MG63 (cell line): ENCODE results near the gene DGKB. TPM values are rescaled to one million over a fixed set of nuclear protein-coding genes. Genes with fewer than 3 reads are reported as not detected.
A peak's percentile ranks its signal among the peaks of the same experiment; 100 is the strongest.

ENCODE experiments used
- DNase-seq: peaks from one replicate; pipeline ENCODE4 v3.0.0-alpha.2; 2020
- H3K27me3 ChIP-seq: fragments of 250-450 bp; sonication (Bioruptor Pico); 2 replicates; pipeline ENCODE4 v1.5.1; 2020; ENCODE audit warnings: mild to moderate bottlenecking, moderate library complexity
- H3K36me3 ChIP-seq: fragments of 250-450 bp; sonication (Bioruptor Pico); 2 replicates; pipeline ENCODE4 v1.5.1; 2020; ENCODE audit warnings: mild to moderate bottlenecking, moderate library complexity
- H3K4me3 ChIP-seq: fragments of 250-450 bp; sonication (Bioruptor Pico); 2 replicates; pipeline ENCODE4 v1.5.1; 2020; ENCODE audit warnings: mild to moderate bottlenecking, moderate library complexity
- H3K9me3 ChIP-seq: fragments of 250-450 bp; sonication (Bioruptor Pico); 2 replicates; pipeline ENCODE4 v1.5.1; 2020; ENCODE audit warnings: mild to moderate bottlenecking, moderate library complexity
- total RNA-seq: library from RNA; depleted of rRNA; stranded (reverse); fragments of >200 nt; shearing (Covaris generic); gene quantifications from 2 replicates; pipeline ENCODE4 v1.2.3, GENCODE V29; 2014; ENCODE audit warnings: low replicate concordance

DGKB gene
- total RNA-seq, 1 experiment from 2014 or later: not detected

DNA sequence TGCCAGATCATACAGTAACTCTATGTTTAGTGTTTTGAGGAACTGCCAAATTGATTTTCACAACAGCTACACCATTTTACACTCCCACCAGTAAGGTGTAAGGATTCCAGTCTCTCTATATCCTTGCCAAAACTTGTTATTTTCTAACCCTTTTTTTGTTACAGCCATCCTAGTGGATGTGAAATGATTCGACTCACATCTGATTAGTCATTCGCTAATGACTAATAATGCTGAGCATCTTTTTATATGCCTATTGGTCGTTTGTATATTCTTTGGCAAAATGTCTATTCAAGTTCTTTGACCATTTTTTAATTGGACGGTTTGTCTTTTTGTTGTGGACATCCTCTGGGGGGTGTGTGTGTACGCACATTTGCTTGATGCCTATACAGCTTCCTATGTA is 142.8 kb downstream of the DGKB start:
- no peak for DNase-seq
- Histone ChIP-seq H3K27me3 (no peaks in the 10 kb centered on the region), H3K36me3 (no peaks in the 10 kb centered on the region), H3K9me3 (no peaks in the 10 kb centered on the region), H3K4me3 (no peak overlapping the region)

DNA sequence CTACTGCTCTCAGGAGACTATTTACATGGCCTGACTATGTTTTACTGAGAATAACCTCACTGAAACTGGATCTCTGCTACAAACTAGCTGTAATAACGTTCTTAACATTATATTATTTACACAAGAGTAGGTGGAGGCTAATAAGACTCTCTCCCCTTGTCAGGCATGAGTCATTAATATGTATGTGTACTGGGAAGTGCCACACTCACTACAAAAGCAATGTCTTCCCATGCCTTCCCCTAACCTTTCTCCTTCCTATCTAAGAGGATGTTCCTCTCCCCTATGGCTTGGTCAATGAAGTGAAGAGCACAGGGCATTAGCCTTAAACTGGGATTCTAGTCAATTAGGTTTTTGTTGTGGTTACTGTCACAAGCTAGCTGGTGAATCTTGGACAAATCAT is 147.9 kb downstream of the DGKB start:
- no peak overlapping the region for H3K4me3 ChIP-seq
- no peaks in the 10 kb centered on the region for H3K36me3 ChIP-seq
- no peak for DNase-seq
- no peaks in the 10 kb centered on the region for H3K9me3 ChIP-seq
- no peaks in the 10 kb centered on the region for H3K27me3 ChIP-seq

DNA sequence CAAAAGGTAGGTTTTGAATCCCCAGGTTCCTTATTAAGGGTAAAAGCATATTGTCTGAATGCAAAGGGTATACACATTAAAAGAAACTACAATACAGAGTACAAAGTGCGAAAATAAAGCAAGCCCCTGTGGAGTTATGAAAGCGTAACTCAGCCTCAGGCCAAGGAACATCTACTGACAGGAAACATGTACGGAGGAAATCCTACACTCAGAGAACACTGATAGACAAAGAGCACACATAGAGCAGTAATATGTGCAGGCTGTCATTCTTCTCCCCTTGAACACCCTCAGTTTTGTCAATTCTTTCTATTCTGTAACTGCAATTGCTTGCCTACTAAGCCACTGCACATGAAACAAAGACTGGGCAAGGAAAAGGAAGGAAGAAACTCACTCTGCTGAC is 150.2 kb downstream of the DGKB start:
- no peaks in the 10 kb centered on the region for H3K27me3 ChIP-seq
- peaks cover 4% of the 10 kb centered on the region; the same call in 1 of the 2 replicates for H3K9me3 ChIP-seq

DNA sequence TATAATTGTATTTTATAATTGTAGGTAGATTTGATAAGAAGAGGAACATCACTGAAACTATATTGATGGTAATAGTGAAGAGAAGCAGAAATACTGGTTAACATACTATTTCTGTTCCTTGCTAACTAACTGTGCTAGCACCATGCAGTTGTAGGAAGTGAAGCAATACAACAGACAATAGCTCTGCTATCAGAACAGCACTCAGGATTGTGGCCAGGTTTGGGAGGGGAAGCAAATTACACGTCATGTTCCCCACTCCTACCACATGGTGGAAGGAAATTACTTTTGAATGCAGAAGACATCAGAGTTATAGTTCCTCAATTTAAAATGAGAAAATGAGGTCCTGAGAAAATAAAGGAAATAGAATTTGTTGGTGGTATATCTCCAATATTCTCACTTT is 151.1 kb downstream of the DGKB start:
- DNase-seq: no peak

More for the DNA sequence above, 150.2 kb downstream of the DGKB start:
- no peak overlapping the region for H3K4me3 ChIP-seq
- no peaks in the 10 kb centered on the region for H3K36me3 ChIP-seq
- no peak for DNase-seq

DNA sequence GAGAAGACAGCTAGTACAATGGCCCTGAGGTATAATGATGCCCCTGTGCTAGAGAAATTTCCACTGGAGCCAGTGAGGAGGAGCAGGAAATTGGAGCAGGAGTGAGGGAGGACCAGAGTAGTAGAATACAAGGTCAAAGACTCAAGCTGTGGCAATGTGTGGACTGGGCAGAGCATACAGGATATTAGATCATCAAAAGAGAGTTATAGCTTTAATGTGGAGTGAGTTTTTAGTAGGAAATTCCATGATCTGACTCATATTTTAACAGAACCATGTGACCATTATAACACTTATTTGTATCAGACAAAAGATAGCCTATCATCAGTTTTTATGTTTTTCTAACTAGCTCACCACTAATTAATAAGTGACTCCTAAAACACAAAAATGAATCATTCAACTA is 154.1 kb downstream of the DGKB start:
- Histone ChIP-seq H3K9me3 (peaks cover 13% of the 10 kb centered on the region), H3K4me3 (no peak overlapping the region), H3K27me3 (no peaks in the 10 kb centered on the region), H3K36me3 (no peaks in the 10 kb centered on the region)
- DNase-seq: peak; percentile 55

More for the DNA sequence above, 151.1 kb downstream of the DGKB start:
- H3K36me3 ChIP-seq: no peaks in the 10 kb centered on the region
- no peaks in the 10 kb centered on the region for H3K27me3 ChIP-seq
- H3K9me3 ChIP-seq: peaks cover 4% of the 10 kb centered on the region; the same call in 1 of the 2 replicates
- no peak overlapping the region for H3K4me3 ChIP-seq

DNA sequence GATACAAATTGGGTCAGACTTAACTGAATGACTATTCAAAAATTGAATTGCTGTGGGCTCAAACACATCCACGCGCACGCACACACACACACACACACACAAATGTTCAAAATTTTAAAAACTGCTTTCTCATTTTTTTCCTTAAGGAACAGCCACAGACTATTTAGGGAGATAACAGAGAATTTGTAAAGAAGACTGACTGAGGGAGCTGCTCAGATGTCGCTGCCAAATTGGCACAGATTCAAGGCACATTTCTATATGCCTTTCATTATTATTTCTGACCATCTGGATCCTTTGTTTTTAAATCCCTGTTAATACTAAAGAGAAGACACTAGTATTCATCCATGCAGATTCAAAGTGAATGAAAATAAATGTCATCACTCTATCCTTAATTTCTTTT is 154.8 kb downstream of the DGKB start:
- Histone ChIP-seq H3K4me3 (no peak overlapping the region), H3K9me3 (peaks cover 19% of the 10 kb centered on the region), H3K36me3 (no peaks in the 10 kb centered on the region), H3K27me3 (no peaks in the 10 kb centered on the region)
- DNase-seq: no peak

DNA sequence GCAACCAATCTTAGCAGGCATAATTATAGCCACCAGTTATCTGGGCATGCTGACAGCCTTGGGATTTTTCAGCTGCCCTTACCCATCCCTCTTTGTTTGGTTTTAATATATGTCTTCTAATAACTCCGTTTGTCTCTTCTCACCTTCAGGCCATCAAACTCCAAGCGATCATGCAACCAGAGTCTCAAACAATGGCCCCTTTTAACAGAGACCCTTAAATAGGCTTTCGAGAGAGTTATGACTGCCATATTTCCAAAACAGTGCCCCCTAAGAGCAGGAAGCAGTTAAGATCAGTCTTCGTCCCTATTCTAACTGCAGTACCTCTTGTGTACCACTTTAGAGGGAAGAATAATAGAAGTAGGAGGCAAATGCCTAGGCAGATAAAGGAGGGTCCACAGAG is 157.5 kb downstream of the DGKB start:
- no peak for DNase-seq
- peaks cover 29% of the 10 kb centered on the region for H3K9me3 ChIP-seq
- no peaks in the 10 kb centered on the region for H3K27me3 ChIP-seq
- no peak overlapping the region for H3K4me3 ChIP-seq
- H3K36me3 ChIP-seq: no peaks in the 10 kb centered on the region

DNA sequence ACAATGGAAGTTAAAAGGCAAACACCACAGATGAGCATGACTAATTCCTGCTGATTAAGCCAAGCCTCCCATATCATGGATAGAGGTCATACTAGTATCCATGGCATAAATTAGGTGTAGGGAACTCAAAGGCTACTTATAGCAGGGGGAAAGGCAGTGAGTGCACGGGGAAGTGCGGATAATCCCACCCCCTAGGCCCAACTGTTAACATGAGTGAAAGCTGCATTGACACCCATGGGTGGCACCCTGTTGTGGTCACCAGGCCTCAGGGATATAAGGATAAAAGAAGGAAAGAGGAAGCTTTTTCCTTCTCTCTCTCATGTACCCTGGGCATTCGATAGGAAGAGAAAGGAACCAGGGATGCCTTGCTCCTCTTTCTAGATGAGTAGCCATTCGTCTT is 161.9 kb downstream of the DGKB start:
- no peak overlapping the region for H3K4me3 ChIP-seq
- peaks cover 25% of the 10 kb centered on the region for H3K9me3 ChIP-seq
- DNase-seq: no peak
- no peaks in the 10 kb centered on the region for H3K27me3 ChIP-seq
- H3K36me3 ChIP-seq: no peaks in the 10 kb centered on the region

DNA sequence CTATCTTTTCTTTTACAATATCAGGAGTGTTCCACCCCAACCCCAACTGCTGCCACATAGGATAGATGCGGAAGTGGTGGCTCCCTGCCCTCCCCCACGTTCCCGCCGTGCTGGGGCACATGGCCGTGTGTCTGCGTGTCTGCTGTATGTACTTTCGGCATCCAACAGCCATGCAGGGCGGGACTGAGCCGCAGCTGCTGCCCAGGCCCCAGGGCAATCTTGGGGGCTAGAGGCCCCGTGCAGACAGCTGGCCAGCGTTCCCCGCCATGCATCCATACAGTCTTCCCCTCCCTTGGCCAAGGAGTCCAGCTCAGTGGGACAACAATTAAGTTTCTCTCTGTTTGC is 162.7 kb downstream of the DGKB start:
- Histone ChIP-seq H3K9me3 (peaks cover 25% of the 10 kb centered on the region), H3K36me3 (no peaks in the 10 kb centered on the region), H3K4me3 (no peak overlapping the region), H3K27me3 (no peaks in the 10 kb centered on the region)
- no peak for DNase-seq

DNA sequence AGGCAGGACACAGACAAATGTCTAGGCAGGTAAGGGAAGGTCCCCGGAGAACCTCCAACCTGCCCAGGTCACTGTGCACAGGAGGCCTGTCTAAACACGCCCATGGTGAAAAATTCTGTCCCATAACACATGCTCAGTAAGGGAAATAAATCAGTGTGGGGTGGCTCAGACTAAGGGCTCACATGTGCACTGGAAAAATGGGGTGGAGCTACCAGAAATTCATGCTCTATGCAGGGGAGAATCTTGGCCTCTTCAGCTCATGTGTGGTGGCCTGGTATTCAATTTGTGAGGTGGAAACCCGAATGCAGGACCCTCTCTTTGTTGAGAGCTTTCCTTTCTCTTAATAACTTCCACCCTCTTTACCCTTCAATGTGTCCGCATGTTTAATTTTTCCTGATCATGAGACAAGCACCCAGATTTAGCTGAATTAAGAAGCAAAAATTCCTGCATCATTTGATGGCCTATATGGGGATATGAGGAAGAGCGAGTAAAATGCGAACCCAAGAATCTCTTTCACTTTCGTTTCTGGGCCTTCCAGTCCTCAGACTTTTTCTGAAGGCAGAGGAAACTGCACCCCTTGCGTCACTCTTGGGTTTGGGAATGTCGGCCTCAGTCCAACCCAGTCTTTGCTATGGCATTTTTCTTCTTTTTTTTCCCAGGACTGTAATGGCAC is 163.2 kb downstream of the DGKB start:
- no peaks in the 10 kb centered on the region for H3K27me3 ChIP-seq
- no peak for DNase-seq
- H3K9me3 ChIP-seq: peaks cover 23% of the 10 kb centered on the region
- H3K36me3 ChIP-seq: no peaks in the 10 kb centered on the region
- H3K4me3 ChIP-seq: no peak overlapping the region

DNA sequence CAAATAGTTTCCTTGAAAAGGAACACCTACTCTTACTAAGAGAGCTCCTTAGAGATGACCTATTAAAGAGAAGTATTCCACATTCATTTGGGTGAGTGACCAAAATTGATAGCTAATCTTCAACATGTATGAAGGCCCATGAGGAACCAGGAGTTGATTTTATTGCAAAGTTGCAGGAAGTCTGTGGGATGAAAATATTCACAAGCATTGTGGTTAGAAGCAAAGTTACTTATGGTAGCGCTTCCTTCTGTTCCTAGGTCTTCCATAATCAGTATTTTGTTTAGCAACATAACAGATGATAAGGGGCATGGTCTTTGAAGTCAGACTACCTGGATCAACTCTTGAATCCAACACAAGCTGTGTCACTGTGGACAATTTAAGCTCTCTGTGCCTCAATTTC is 164.5 kb downstream of the DGKB start:
- no peak overlapping the region for H3K4me3 ChIP-seq
- DNase-seq: no peak
- no peaks in the 10 kb centered on the region for H3K27me3 ChIP-seq
- H3K36me3 ChIP-seq: no peaks in the 10 kb centered on the region
- peaks cover 13% of the 10 kb centered on the region for H3K9me3 ChIP-seq

DNA sequence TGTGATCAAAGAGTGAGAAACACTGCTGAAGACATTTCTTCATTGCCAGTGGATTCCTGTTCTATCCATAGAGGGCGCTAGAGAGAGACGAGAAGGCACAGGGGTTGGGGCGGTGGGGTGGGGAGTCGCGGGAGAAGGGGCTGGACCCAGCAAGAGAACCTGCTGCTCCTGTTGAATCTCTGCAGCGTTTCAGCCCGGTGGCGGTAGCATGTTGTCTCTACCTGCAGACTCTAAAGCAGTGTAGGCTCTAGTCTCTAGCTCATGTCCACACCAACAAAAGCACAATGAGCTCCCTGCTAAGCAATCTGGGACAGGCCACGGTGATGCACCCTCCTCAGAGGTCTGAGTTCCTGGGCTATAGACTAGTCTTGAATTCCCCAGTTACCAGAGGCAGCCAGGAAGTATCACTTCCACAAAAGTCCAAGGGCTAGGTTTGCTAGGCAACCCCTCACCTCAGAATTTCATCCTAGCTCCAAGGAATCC is 167.7 kb downstream of the DGKB start:
- H3K27me3 ChIP-seq: no peaks in the 10 kb centered on the region
- H3K9me3 ChIP-seq: no peaks in the 10 kb centered on the region
- no peaks in the 10 kb centered on the region for H3K36me3 ChIP-seq
- DNase-seq: no peak
- H3K4me3 ChIP-seq: no peak overlapping the region

DNA sequence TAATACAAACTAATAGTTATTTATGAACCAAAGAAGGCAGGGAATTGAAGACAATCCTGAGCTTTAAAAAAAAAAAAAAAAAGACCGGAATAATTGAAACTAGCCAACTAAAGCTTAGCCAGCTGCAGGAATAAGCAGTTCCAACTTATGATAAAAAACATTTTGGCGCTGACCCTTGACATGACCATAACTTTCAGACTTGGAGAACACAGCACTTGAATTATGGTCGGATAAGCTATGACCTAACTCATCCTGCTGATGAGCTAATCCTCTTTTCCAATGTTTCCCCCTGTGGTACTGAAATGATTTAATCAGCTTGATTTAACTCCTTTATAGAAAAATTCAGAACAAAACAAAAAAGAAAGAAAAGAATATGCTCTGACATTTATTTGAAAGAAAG is 181.8 kb downstream of the DGKB start:
- Histone ChIP-seq H3K27me3 (no peaks in the 10 kb centered on the region), H3K9me3 (no peaks in the 10 kb centered on the region), H3K36me3 (no peaks in the 10 kb centered on the region), H3K4me3 (no peak overlapping the region)
- DNase-seq: peak; percentile 25

DNA sequence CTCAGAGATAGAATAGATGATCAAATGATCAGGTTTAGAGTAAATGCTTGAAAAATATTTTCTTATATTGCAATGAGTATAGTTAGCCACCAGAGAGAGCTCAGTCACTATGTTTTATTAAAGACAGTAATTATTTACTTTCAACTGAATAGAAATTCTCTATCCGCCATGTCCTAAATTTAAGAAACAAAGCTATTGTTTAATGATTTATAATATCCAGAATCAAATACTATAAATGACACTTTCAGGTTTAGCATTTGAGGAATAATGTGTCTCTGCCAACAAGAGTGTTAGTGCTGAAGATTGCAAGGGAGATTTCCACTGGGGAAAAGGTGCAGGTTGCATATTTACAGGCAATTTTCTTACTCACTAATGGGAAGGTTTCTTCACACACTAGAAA is 184.7 kb downstream of the DGKB start:
- no peak for DNase-seq
- Histone ChIP-seq H3K4me3 (no peak overlapping the region), H3K9me3 (no peaks in the 10 kb centered on the region), H3K36me3 (no peaks in the 10 kb centered on the region), H3K27me3 (no peaks in the 10 kb centered on the region)

DNA sequence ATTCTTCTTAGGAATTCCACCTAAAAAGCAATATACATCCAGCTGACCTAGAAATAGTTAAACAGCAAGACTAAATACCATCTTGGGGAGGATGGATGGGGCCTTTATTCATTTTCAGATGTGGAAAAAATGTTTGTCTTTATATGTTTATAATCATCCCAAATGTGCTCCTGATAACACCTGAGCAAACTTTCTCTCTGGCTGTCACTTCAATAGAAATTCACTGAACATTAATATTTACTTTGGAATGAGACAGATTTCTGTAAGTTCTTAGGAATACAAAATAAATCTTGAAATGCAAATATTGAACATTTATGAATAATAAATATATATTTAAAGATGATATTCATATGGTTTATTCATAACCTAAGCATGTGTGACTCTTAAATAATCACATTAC is 185.4 kb downstream of the DGKB start:
- Histone ChIP-seq H3K9me3 (no peaks in the 10 kb centered on the region), H3K36me3 (no peaks in the 10 kb centered on the region), H3K4me3 (no peak overlapping the region), H3K27me3 (no peaks in the 10 kb centered on the region)
- DNase-seq: no peak

DNA sequence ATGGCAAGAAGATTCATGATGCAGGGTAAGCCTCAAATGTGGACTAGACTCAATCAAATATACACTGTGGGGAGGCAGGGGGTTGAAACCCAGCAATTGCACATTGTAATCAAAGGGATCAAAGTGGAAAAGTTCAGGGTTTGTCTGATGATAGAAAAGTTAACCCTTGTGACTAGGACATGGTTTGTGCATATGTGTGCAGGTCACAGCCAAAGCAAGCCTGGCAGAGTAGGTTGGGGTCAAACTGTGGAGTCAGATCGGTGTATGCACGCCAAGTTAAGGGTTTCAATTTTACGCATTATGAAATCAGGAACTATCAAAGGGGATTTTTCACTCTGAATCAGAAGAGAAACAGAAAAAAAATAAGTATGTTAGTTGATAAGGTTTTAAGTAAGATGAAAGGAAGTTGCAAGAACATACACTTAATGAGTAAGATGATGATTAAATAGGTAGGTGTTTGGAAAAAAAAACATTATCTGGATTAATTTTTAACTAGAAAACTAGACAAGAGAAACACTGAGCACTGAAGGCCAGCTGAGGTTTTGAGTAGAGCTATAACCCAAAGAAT is 188.3 kb downstream of the DGKB start:
- H3K4me3 ChIP-seq: no peak overlapping the region
- no peaks in the 10 kb centered on the region for H3K27me3 ChIP-seq
- DNase-seq: no peak
- H3K9me3 ChIP-seq: no peaks in the 10 kb centered on the region
- H3K36me3 ChIP-seq: no peaks in the 10 kb centered on the region

DNA sequence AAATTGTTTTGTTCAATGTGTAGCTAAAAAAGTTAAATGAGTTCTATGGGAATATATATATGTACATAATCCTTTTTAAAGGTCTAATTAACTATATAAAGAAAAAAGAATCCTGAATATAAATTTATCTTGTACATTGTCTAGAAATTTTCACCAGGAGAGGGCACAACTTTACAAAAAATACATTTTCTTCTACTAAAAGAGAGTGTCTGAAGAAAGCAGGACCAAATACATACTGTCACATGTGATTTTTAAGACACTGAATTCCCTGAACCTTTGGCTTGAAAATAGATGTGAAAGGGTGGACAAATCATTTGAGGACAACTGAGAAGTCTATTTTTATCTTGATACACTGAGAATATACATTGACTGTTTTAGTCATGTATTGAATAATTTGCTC is 204.3 kb downstream of the DGKB start:
- no peak for DNase-seq
- no peaks in the 10 kb centered on the region for H3K9me3 ChIP-seq
- H3K4me3 ChIP-seq: no peak overlapping the region
- H3K27me3 ChIP-seq: no peaks in the 10 kb centered on the region
- H3K36me3 ChIP-seq: no peaks in the 10 kb centered on the region

DNA sequence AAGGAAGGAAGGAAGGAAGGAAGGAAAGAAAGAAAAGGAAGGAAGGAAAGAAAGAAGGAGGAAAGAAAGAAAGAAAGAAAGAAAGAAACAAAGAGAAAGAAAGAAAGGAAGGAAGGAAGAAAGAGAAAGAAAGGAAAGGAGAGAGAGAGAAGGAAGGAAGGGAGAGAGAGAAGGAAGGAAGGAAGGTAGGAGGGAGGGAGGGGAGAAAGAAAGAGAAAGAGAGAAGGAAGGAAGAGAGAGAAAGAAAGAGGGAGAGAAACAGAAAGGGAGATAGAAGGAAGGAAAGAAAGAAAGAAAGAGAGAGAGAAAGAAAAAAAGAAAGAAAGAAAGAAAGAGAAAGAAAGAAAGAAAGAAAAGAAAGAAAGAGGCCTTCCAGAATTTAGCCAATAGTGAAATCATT is 204.9 kb downstream of the DGKB start:
- DNase-seq: no peak
- Histone ChIP-seq H3K4me3 (no peak overlapping the region), H3K9me3 (no peaks in the 10 kb centered on the region), H3K36me3 (no peaks in the 10 kb centered on the region), H3K27me3 (no peaks in the 10 kb centered on the region)
